ENCODE results near the gene GALNT7. TPM values are rescaled to one million over a fixed set of nuclear protein-coding genes. Genes with fewer than 3 reads are reported as not detected.

GALNT7 gene
- total and polyA plus RNA-seq, 7 donors, result 0.69 to 3.2 (median 1.6) TPM

DNA sequence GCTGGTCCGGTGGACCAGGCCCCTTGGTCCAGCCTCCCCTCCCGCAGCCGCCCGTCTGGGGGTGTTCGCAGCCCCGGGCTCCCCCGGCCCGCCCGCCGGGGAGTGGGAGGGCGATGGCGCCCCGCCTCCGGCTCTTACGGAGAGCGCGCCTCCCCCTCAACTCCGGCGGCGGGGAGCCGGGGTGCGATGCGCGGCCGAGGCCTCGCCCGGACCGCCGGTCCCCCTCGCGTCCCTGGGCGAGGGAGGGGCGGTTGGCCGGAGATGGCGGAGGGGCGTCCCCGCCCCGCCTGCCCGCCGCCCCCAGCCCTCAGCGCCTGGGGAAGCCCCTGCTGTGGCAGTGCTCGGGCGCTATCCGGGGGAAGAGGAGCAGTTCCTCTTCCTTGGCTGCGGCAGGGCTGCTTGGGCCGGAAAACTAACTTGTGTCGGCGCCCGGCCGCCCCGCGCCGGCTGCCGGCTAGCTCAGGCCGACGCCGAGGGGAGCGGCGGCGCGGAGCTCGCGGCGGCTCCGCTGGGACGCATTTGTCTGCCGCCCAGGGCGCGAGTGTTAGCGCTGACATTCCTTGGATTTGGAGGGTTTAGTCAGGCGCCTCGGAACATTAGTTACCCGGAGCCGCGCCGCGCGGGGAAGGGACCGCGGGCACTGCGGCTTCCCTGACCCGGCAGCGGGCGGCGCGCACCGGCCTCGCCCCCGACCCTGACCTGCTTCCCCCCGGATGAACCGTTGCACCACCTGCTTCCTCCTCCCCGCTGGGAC is 994 bp downstream of the GALNT7 start:
- peaks cover 6% of the 10 kb centered on the region for H3K4me1 ChIP-seq
- DNase-seq (peak; percentile 61 to 80), ATAC-seq (peak; percentile 56 to 70 (median 64))
- peak overlapping the region; percentile 81 for H3K4me3 ChIP-seq
- H3K36me3 ChIP-seq (ENCODE audit: insufficient read depth in 1 of 2, low read depth in 1 of 2), result no peaks in the 10 kb centered on the region
- peaks cover 0 to 31% (median 0%) of the 10 kb centered on the region in 3 donors for H3K27me3 ChIP-seq (ENCODE audit: insufficient read depth in 3 of 3, low read length in 2 of 3)
- WGBS, 3 donors, result 0 to 1% (median 0%) methylated on average over 22 to 92 of the region's 92 CpGs
- H3K27ac ChIP-seq, result peak overlapping the region; percentile 69
- TF ChIP-seq, protein P1, sequence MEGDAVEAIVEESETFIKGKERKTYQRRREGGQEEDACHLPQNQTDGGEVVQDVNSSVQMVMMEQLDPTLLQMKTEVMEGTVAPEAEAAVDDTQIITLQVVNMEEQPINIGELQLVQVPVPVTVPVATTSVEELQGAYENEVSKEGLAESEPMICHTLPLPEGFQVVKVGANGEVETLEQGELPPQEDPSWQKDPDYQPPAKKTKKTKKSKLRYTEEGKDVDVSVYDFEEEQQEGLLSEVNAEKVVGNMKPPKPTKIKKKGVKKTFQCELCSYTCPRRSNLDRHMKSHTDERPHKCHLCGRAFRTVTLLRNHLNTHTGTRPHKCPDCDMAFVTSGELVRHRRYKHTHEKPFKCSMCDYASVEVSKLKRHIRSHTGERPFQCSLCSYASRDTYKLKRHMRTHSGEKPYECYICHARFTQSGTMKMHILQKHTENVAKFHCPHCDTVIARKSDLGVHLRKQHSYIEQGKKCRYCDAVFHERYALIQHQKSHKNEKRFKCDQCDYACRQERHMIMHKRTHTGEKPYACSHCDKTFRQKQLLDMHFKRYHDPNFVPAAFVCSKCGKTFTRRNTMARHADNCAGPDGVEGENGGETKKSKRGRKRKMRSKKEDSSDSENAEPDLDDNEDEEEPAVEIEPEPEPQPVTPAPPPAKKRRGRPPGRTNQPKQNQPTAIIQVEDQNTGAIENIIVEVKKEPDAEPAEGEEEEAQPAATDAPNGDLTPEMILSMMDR (IDR thresholded peaks at IDR 0.05), result no peak
- H3K9me3 ChIP-seq, result no peaks in the 10 kb centered on the region
- intact Hi-C loops (cut with DNase I), result loop anchor here in 1 of 2 donors (10.0 kb wide), 1 partner anchor 145 kb away; no protein-coding TSS in a partner anchor

DNA sequence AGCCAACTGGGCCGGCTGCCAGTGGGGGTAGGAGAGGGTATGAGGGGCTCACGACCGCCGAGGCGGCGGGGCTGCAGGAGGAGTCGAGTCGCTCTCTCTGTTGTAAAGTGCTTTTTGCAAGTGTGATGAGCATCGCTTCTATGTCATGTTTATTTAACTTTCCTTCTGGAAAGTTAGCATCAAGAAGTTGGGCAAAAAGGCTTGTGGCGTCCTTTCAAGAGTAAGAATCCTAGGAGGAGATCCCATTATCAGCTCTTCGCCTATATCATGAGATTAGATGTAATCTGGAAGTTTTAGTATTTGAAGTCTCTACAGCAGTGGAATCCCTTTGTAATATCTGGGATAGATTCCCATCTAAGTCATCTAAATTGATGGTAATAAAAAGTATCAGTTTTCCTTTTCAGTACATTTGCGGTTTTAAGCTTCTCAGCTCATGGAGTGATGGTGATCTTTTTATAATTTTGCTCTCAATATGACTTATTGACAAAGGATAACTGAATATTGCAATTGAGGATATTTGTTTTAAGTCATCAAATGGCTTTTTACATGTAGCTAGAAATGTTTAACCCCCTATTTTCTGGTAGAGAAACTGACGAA is 1.7 kb downstream of the GALNT7 start:
- intact Hi-C loops (cut with DNase I), result loop anchor here in 1 of 2 donors (10.0 kb wide), 1 partner anchor 145 kb away; no protein-coding TSS in a partner anchor
- Histone ChIP-seq H3K4me3 (peak overlapping the region; percentile 81), H3K4me1 (peaks cover 6% of the 10 kb centered on the region), H3K36me3 (ENCODE audit: insufficient read depth in 1 of 2, low read depth in 1 of 2) (no peaks in the 10 kb centered on the region), H3K9me3 (no peaks in the 10 kb centered on the region), H3K27me3 (ENCODE audit: insufficient read depth in 3 of 3, low read length in 2 of 3) (peaks cover 0 to 31% (median 0%) of the 10 kb centered on the region in 3 donors), H3K27ac (peak overlapping the region; percentile 69)
- WGBS, 3 donors, result 7 to 14% (median 11%) methylated on average over 11 to 13 of the region's 13 CpGs
- TF ChIP-seq, protein P1 (IDR thresholded peaks at IDR 0.05), result no peak
- no peak for DNase-seq
- ATAC-seq, result no peak

DNA sequence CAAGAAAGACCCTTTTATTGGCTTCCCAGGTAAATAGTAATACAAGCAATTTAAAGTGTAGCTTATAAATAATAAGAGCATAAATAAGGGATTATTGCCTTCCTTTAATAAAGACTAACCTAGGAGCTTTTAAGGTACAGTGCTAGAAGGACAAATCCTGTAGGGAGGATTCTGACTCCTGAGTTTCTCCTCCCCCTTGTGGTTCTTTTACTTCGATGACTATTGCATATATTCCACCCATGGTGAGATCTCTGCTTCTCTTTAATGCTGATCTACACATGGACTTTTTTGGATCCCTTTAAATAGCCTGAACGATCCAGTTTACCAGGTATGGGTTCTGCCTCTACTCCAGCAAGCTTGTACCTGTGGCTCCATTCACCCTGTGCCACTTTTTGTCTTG is 2.5 kb downstream of the GALNT7 start:
- no peak overlapping the region for H3K4me3 ChIP-seq
- TF ChIP-seq, protein P1 (IDR thresholded peaks at IDR 0.05), result no peak
- ATAC-seq, result no peak
- no peak for DNase-seq
- intact Hi-C loops (cut with DNase I), result loop anchor here in 1 of 2 donors (10.0 kb wide), 1 partner anchor 146 kb away; no protein-coding TSS in a partner anchor
- 40 to 42% (median 40%) methylated on average over 2 of the region's 2 CpGs for WGBS, 3 donors
- no peaks in the 10 kb centered on the region for H3K9me3 ChIP-seq
- no peak overlapping the region for H3K27ac ChIP-seq
- H3K36me3 ChIP-seq (ENCODE audit: insufficient read depth in 1 of 2, low read depth in 1 of 2), result no peaks in the 10 kb centered on the region
- H3K4me1 ChIP-seq, result peaks cover 6% of the 10 kb centered on the region
- peaks cover 0 to 31% (median 0%) of the 10 kb centered on the region in 3 donors for H3K27me3 ChIP-seq (ENCODE audit: insufficient read depth in 3 of 3, low read length in 2 of 3)

DNA sequence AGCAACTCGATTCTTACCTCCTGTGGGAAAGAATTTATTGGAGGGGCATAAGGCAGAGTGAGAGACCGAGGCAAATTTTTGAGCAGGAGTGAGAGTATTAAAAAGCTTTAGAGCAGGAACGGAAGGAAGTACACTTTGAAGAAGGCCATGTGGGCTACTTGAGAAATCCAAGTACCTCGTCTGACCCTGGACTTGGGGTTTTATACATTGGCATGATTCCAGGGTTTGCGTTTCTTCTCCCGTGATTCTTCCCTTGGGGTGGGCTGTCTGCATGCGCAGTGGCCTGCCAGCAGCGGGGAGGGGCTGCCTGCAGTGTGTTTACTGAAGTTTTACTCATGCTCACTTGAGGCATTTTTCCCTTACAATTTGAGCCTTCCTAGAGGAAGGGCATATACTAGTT is 3.4 kb downstream of the GALNT7 start:
- DNase-seq, result no peak
- H3K4me3 ChIP-seq, result no peak overlapping the region
- peaks cover 6% of the 10 kb centered on the region for H3K4me1 ChIP-seq
- no peaks in the 10 kb centered on the region for H3K9me3 ChIP-seq
- intact Hi-C loops (cut with DNase I), result loop anchor here in 1 of 2 donors (10.0 kb wide), 1 partner anchor 147 kb away; no protein-coding TSS in a partner anchor
- no peak overlapping the region for H3K27ac ChIP-seq
- TF ChIP-seq, protein P1 (IDR thresholded peaks at IDR 0.05), result no peak
- H3K36me3 ChIP-seq (ENCODE audit: insufficient read depth in 1 of 2, low read depth in 1 of 2), result no peaks in the 10 kb centered on the region
- WGBS, 3 donors, result 71 to 75% (median 72%) methylated on average over 8 of the region's 8 CpGs
- no peak for ATAC-seq
- peaks cover 0 to 27% (median 0%) of the 10 kb centered on the region in 3 donors for H3K27me3 ChIP-seq (ENCODE audit: insufficient read depth in 3 of 3, low read length in 2 of 3)

All from psoas muscle (tissue), 8 donors.